Colonic mucosa (tissue), 4 donors: ENCODE results near the gene CCDC136. TPM values are rescaled to one million over a fixed set of nuclear protein-coding genes. Genes with fewer than 3 reads are reported as not detected.

Source experiments
- DNase-seq: peaks from one replicate; pipeline ENCODE4 v3.0.0-alpha.2; 2020
- H3K27ac ChIP-seq: fragments of 200-600 bp; one replicate; pipeline ENCODE4 v1.8.0; 2021
- H3K27me3 ChIP-seq: fragments of 200-600 bp; one replicate; pipeline ENCODE4 v1.8.0; 2021
- H3K36me3 ChIP-seq: fragments of 200-600 bp; one replicate; pipeline ENCODE4 v1.8.0; 2021
- H3K4me1 ChIP-seq: fragments of 200-600 bp; one replicate; pipeline ENCODE4 v1.8.0; 2021; ENCODE audit warnings: mild to moderate bottlenecking
- H3K4me3 ChIP-seq: fragments of 200-600 bp; one replicate; pipeline ENCODE4 v1.8.0; 2021
- H3K9ac ChIP-seq, 2 donors: one replicate each; pipeline ENCODE4 v1.7.0; 2013; ENCODE audit warnings: control low read depth in 2 of 2, low read depth in 2 of 2, low read length in 2 of 2
- H3K9me3 ChIP-seq: fragments of 200-600 bp; one replicate; pipeline ENCODE4 v1.8.0; 2021
- intact Hi-C: fragments of 100-400 bp; cut with DNase I; formaldehyde crosslinking; loops from one replicate; pipeline ENCODE4 v1.14.1; 2022
- total RNA-seq, 2 donors: library from RNA; stranded (reverse); fragmentation: NEBNext Ultra II Directional in 1 of 2; extraction: Animal tissue kit (Norgen Biotek cat#: 25700) in 1 of 2; gene quantifications; one replicate each; pipeline ENCODE4 v1.2.1, GENCODE V29; 2021
- TF ChIP-seq, protein P1 (sequence below): fragments of 200-600 bp; IDR thresholded peaks from one replicate; pipeline ENCODE4 v1.8.0; 2022; ENCODE audit warnings: antibody characterized with exemption, mild to moderate bottlenecking
- donor health status: healthy.
- donor health status: DM: no; HTN: no; CAD: no.
- donor health status: DM: no; HTN: no; CAD: no.

The CCDC136 gene
- total RNA-seq, 2 donors from 2014 or later: 0.64 to 5.8 TPM

DNA sequence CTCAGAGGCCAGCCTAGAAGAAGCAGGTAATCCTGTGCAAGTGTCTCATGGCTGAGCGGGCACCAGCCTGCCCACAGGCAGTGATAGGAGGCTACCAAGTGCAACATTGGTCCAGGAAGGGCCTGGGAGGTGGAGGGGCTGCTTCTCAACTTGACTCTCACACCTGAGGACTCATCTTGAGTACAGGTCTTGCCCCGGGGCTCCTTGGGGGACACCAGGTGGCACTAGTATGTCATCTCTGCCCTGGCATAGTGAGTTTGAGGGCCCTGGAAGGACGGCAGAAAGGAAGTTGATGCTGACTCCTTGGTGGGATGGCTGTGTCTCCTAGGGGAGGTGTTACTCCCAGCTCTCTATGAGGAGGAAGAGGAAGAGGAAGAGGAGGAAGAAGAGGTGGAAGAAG is 2.3 kb downstream of the CCDC136 start:
- Histone ChIP-seq H3K9ac (no peak overlapping the region), H3K27me3 (no peaks in the 10 kb centered on the region), H3K27ac (no peak overlapping the region), H3K9me3 (no peaks in the 10 kb centered on the region), H3K4me3 (no peak overlapping the region), H3K36me3 (no peaks in the 10 kb centered on the region), H3K4me1 (peaks cover 4% of the 10 kb centered on the region)
- intact Hi-C loops: no loop called here
- no peak for DNase-seq
- TF ChIP-seq, protein P1, sequence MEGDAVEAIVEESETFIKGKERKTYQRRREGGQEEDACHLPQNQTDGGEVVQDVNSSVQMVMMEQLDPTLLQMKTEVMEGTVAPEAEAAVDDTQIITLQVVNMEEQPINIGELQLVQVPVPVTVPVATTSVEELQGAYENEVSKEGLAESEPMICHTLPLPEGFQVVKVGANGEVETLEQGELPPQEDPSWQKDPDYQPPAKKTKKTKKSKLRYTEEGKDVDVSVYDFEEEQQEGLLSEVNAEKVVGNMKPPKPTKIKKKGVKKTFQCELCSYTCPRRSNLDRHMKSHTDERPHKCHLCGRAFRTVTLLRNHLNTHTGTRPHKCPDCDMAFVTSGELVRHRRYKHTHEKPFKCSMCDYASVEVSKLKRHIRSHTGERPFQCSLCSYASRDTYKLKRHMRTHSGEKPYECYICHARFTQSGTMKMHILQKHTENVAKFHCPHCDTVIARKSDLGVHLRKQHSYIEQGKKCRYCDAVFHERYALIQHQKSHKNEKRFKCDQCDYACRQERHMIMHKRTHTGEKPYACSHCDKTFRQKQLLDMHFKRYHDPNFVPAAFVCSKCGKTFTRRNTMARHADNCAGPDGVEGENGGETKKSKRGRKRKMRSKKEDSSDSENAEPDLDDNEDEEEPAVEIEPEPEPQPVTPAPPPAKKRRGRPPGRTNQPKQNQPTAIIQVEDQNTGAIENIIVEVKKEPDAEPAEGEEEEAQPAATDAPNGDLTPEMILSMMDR: no peak

DNA sequence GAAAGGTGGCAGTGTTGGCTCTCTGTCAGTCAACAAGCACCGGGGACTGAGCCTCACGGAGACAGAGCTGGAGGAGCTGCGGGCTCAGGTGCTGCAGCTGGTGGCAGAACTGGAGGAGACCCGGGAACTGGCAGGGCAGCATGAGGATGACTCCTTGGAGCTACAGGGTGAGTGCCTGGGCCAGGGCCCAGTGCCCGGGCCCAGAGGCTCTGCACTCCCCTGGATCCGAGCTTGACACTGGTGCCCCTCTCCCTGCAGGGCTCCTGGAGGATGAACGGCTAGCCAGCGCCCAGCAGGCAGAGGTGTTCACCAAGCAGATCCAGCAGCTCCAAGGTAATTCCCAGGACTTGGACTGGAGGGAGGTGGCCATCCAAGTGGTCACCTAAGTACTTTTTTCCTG is 2.7 kb downstream of the CCDC136 start:
- Histone ChIP-seq H3K9me3 (no peaks in the 10 kb centered on the region), H3K4me3 (no peak overlapping the region), H3K4me1 (peaks cover 4% of the 10 kb centered on the region), H3K36me3 (no peaks in the 10 kb centered on the region), H3K27ac (no peak overlapping the region), H3K27me3 (no peaks in the 10 kb centered on the region), H3K9ac (no peak overlapping the region)
- intact Hi-C loops: no loop called here
- no peak for DNase-seq
- TF ChIP-seq, protein P1: no peak

DNA sequence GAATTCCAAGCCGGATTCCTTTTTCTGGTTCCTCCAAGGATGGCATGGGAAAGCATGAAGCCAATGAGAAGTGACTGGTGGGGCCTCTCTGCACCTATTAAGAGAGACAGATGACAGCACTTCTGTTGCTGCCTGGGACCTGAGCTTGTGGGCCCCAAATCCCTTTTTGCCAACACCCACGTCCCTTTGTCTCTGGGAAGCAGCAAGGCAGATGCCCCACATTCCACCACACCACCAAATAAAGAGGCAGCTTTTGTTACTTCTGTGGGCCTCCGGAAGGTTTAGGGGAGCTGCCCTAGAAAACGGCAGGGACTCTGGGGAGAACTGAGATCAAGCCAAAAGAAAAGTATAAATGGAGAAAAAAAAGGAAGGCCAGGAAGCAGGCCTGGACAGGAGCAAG is 3.4 kb downstream of the CCDC136 start:
- Histone ChIP-seq H3K9ac (no peak overlapping the region), H3K36me3 (no peaks in the 10 kb centered on the region), H3K4me3 (no peak overlapping the region), H3K27me3 (no peaks in the 10 kb centered on the region), H3K27ac (no peak overlapping the region), H3K9me3 (no peaks in the 10 kb centered on the region), H3K4me1 (peaks cover 4% of the 10 kb centered on the region)
- DNase-seq: no peak
- intact Hi-C loops: no loop called here
- TF ChIP-seq, protein P1: no peak

GRCh38 chr7:128796327-128796726 is 4.6 kb downstream of the CCDC136 start:
- DNase-seq: no peak
- no peaks in the 10 kb centered on the region for H3K27me3 ChIP-seq
- intact Hi-C loops: no loop called here
- no peak overlapping the region for H3K4me3 ChIP-seq
- no peaks in the 10 kb centered on the region for H3K36me3 ChIP-seq
- TF ChIP-seq, protein P1: no peak
- H3K4me1 ChIP-seq: peaks cover 4% of the 10 kb centered on the region
- H3K9me3 ChIP-seq: no peaks in the 10 kb centered on the region
- H3K9ac ChIP-seq: no peak overlapping the region
- H3K27ac ChIP-seq: no peak overlapping the region

DNA sequence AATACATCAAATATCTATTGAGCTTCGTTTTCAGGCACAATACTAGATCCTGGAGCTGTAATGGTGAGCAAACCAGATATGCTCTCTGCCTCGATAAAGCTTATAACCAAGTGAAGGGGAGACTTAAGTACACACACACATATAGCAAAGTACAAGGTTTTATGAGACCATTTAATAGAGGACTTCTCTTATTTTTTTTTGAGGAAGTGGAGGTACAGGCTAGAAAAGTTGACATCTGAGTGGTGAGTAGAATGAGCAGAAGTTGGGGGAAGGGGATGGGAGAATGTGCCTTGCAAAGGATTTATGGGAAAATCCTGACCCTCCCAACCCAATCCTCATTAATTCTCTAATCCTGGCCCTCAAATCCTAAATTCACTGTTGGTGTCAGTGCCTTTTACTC is 7.7 kb downstream of the CCDC136 start:
- intact Hi-C loops: no loop called here
- no peak overlapping the region for H3K27ac ChIP-seq
- TF ChIP-seq, protein P1: no peak

DNA sequence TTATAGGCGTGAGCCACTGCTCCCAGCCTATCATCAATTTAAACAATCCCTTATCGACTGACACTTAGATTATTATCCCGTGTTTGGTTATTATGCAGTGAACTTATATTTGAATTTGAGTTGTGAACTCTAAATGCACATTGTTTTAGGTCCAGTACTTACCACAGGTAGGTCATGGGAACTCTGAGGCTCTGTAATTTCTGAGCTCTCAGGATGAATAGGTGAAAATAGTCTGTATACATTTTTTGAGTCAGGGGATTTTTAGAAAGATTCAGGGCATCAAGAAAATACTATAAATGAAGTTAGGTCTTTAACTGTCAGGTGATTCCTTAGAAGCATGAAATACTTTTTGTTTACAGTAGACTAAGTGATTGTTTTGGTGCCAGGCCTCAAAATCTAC is 8.8 kb downstream of the CCDC136 start:
- intact Hi-C loops: no loop called here
- no peak overlapping the region for H3K9ac ChIP-seq
- H3K36me3 ChIP-seq: no peaks in the 10 kb centered on the region
- no peak overlapping the region for H3K27ac ChIP-seq
- no peak overlapping the region for H3K4me3 ChIP-seq
- TF ChIP-seq, protein P1: no peak
- no peak for DNase-seq
- H3K9me3 ChIP-seq: no peaks in the 10 kb centered on the region
- no peaks in the 10 kb centered on the region for H3K27me3 ChIP-seq
- H3K4me1 ChIP-seq: no peaks in the 10 kb centered on the region

More for the DNA sequence above, 7.7 kb downstream of the CCDC136 start:
- H3K4me1 ChIP-seq: no peaks in the 10 kb centered on the region
- DNase-seq: no peak
- H3K36me3 ChIP-seq: no peaks in the 10 kb centered on the region
- no peak overlapping the region for H3K4me3 ChIP-seq
- H3K27me3 ChIP-seq: no peaks in the 10 kb centered on the region
- no peak overlapping the region for H3K9ac ChIP-seq
- no peaks in the 10 kb centered on the region for H3K9me3 ChIP-seq
